ENCODE measurements around the gene PARD3B.

Gene PARD3B

GRCh38 chr2:204561771-204562170, 16.5 kb downstream of the PARD3B start:
- TF ChIP-seq GATA2 (IDR thresholded peaks at IDR 0.05; ENCODE audit: low read depth, low read length) (no peak), GATA3 (IDR thresholded peaks at IDR 0.05; ENCODE audit: low read depth, low read length) (no peak)

GRCh38 chr2:204566439-204566838, 21.2 kb downstream of the PARD3B start:
- TF ChIP-seq GATA2 (IDR thresholded peaks at IDR 0.05; ENCODE audit: low read depth, low read length): no peak
- no peak for TF ChIP-seq GATA3 (IDR thresholded peaks at IDR 0.05; ENCODE audit: low read depth, low read length)

GRCh38 chr2:204570421-204570820, 25.1 kb downstream of the PARD3B start:
- no peak for TF ChIP-seq GATA3 (IDR thresholded peaks at IDR 0.05; ENCODE audit: low read depth, low read length)
- TF ChIP-seq GATA2 (IDR thresholded peaks at IDR 0.05; ENCODE audit: low read depth, low read length): no peak

- TF ChIP-seq GATA2 (IDR thresholded peaks at IDR 0.05; ENCODE audit: low read depth, low read length) (no peak), GATA3 (IDR thresholded peaks at IDR 0.05; ENCODE audit: low read depth, low read length) (no peak)
These were observed 25.8 kb downstream of the PARD3B start for GRCh38 chr2:204571041-204571440.

GRCh38 chr2:204571911-204572310, 26.6 kb downstream of the PARD3B start:
- TF ChIP-seq GATA3 (IDR thresholded peaks at IDR 0.05; ENCODE audit: low read depth, low read length): no peak
- no peak for TF ChIP-seq GATA2 (IDR thresholded peaks at IDR 0.05; ENCODE audit: low read depth, low read length)

GRCh38 chr2:204573221-204573620, 27.9 kb downstream of the PARD3B start:
- TF ChIP-seq GATA3 (IDR thresholded peaks at IDR 0.05; ENCODE audit: low read depth, low read length) (no peak), GATA2 (IDR thresholded peaks at IDR 0.05; ENCODE audit: low read depth, low read length) (no peak)

- TF ChIP-seq GATA3 (IDR thresholded peaks at IDR 0.05; ENCODE audit: low read depth, low read length) (no peak), GATA2 (IDR thresholded peaks at IDR 0.05; ENCODE audit: low read depth, low read length) (no peak)
These were observed 29.2 kb downstream of the PARD3B start for GRCh38 chr2:204574486-204574885.

- no peak for TF ChIP-seq GATA2 (IDR thresholded peaks at IDR 0.05; ENCODE audit: low read depth, low read length)
- no peak for TF ChIP-seq GATA3 (IDR thresholded peaks at IDR 0.05; ENCODE audit: low read depth, low read length)
These were observed 30.2 kb downstream of the PARD3B start for GRCh38 chr2:204575463-204575862.

- TF ChIP-seq GATA3 (IDR thresholded peaks at IDR 0.05; ENCODE audit: low read depth, low read length) (no peak), GATA2 (IDR thresholded peaks at IDR 0.05; ENCODE audit: low read depth, low read length) (no peak)
These were observed 31.2 kb downstream of the PARD3B start for GRCh38 chr2:204576362-204576979.

GRCh38 chr2:204578928-204579598, 33.8 kb downstream of the PARD3B start:
- TF ChIP-seq GATA3 (IDR thresholded peaks at IDR 0.05; ENCODE audit: low read depth, low read length) (no peak), GATA2 (IDR thresholded peaks at IDR 0.05; ENCODE audit: low read depth, low read length) (no peak)

- TF ChIP-seq GATA2 (IDR thresholded peaks at IDR 0.05; ENCODE audit: low read depth, low read length) (no peak), GATA3 (IDR thresholded peaks at IDR 0.05; ENCODE audit: low read depth, low read length) (no peak)
These were observed 36.7 kb downstream of the PARD3B start for GRCh38 chr2:204581946-204582345.

GRCh38 chr2:204583773-204584172, 38.5 kb downstream of the PARD3B start:
- TF ChIP-seq GATA2 (IDR thresholded peaks at IDR 0.05; ENCODE audit: low read depth, low read length): no peak
- no peak for TF ChIP-seq GATA3 (IDR thresholded peaks at IDR 0.05; ENCODE audit: low read depth, low read length)

- TF ChIP-seq GATA2 (IDR thresholded peaks at IDR 0.05; ENCODE audit: low read depth, low read length) (no peak), GATA3 (IDR thresholded peaks at IDR 0.05; ENCODE audit: low read depth, low read length) (no peak)
These were observed 40.7 kb downstream of the PARD3B start for GRCh38 chr2:204585930-204586329.

GRCh38 chr2:204586444-204587180, 41.3 kb downstream of the PARD3B start:
- no peak for TF ChIP-seq GATA3 (IDR thresholded peaks at IDR 0.05; ENCODE audit: low read depth, low read length)

- no peak for TF ChIP-seq GATA2 (IDR thresholded peaks at IDR 0.05; ENCODE audit: low read depth, low read length)
- TF ChIP-seq GATA3 (IDR thresholded peaks at IDR 0.05; ENCODE audit: low read depth, low read length): no peak
These were observed 44.8 kb downstream of the PARD3B start for GRCh38 chr2:204590063-204590462.

Measured in SH-SY5Y (cell line).